Left lobe of liver (tissue), 2 donors: ENCODE measurements around the gene CRTC3. TPM values are rescaled to one million over a fixed set of nuclear protein-coding genes. Genes with fewer than 3 reads are reported as not detected.
A peak's percentile ranks its signal among the peaks of the same experiment; 100 is the strongest.
"Not testable (repeated sequence)": the region's sequence is repeated elsewhere in the genome, so short reads cannot be mapped to it uniquely, and the experiment has no call there.

ENCODE experiments used
- ATAC-seq: fragments of 200-7000 bp; cut with Tn5 transposase; one replicate; pipeline ENCODE4 v1.9.1; 2020; ENCODE audit warnings: mild to moderate bottlenecking, moderate library complexity
- DNase-seq: peaks from one replicate; pipeline ENCODE4 v3.0.0-alpha.2; 2020; ENCODE audit warnings: low spot score
- total RNA-seq: library from RNA; stranded (reverse); gene quantifications from one replicate; pipeline ENCODE4 v1.2.1, GENCODE V29; 2021
- donor health status: DM: no; HTN: no; CAD: no; lungs with moderate emphysema.
- donor health status: DM: no; HTN: yes; CAD: no.

CRTC3 gene
- total RNA-seq: 14.7 TPM

GRCh38 chr15:90529371-90530249 lies at the start of gene CRTC3:
CRTC3 (plus strand) TSS chr15:90529923; CDS start chr15:90530072, 149 bp downstream.
- peak; percentile 95 for ATAC-seq
- peak; percentile 69 for DNase-seq

GRCh38 chr15:90481023-90481422 lies 48.7 kb upstream of the CRTC3 start:
- DNase-seq (no peak), ATAC-seq (no peak)

GRCh38 chr15:90482124-90483011 lies 47.4 kb upstream of the CRTC3 start:
- ATAC-seq: peak; percentile 80
- DNase-seq: no peak

- DNase-seq (no peak), ATAC-seq (no peak)
Observed at GRCh38 chr15:90483012-90483307, 46.8 kb upstream of the CRTC3 start.

- DNase-seq (no peak), ATAC-seq (no peak)
Observed at GRCh38 chr15:90483637-90484036, 46.1 kb upstream of the CRTC3 start.

- ATAC-seq: no peak
- DNase-seq: no peak
Observed at GRCh38 chr15:90487186-90487585, 42.5 kb upstream of the CRTC3 start.

GRCh38 chr15:90489514-90489913 lies 40.2 kb upstream of the CRTC3 start:
- DNase-seq: no peak
- no peak for ATAC-seq

- ATAC-seq (no peak), DNase-seq (no peak)
Observed at GRCh38 chr15:90489944-90490343, 39.8 kb upstream of the CRTC3 start.

GRCh38 chr15:90493647-90494046 lies 36.1 kb upstream of the CRTC3 start:
- DNase-seq (no peak), ATAC-seq (no peak)

- no peak for DNase-seq
- ATAC-seq: no peak
Observed at GRCh38 chr15:90495067-90495466, 34.7 kb upstream of the CRTC3 start.

GRCh38 chr15:90496791-90497190 lies 32.9 kb upstream of the CRTC3 start:
- ATAC-seq (no peak), DNase-seq (no peak)

GRCh38 chr15:90497376-90497775 lies 32.3 kb upstream of the CRTC3 start:
- DNase-seq (no peak), ATAC-seq (no peak)

GRCh38 chr15:90497912-90498311 lies 31.8 kb upstream of the CRTC3 start:
- DNase-seq (no peak), ATAC-seq (no peak)

- ATAC-seq (no peak), DNase-seq (no peak)
Observed at GRCh38 chr15:90500171-90500570, 29.6 kb upstream of the CRTC3 start.

- DNase-seq: no peak
- no peak for ATAC-seq
Observed at GRCh38 chr15:90501898-90502297, 27.8 kb upstream of the CRTC3 start.

GRCh38 chr15:90510781-90511180 lies 18.9 kb upstream of the CRTC3 start:
- not testable (repeated sequence) for ATAC-seq, DNase-seq

GRCh38 chr15:90511211-90511618 lies 18.5 kb upstream of the CRTC3 start:
- DNase-seq, ATAC-seq: not testable (repeated sequence)

- ATAC-seq: no peak
Observed at GRCh38 chr15:90512276-90512675, 17.4 kb upstream of the CRTC3 start.

GRCh38 chr15:90512981-90513380 lies 16.7 kb upstream of the CRTC3 start:
- DNase-seq: no peak
- ATAC-seq: no peak

More at GRCh38 chr15:90512276-90512675, 17.4 kb upstream of the CRTC3 start:
- no peak for DNase-seq

GRCh38 chr15:90513448-90513847 lies 16.3 kb upstream of the CRTC3 start:
- DNase-seq (no peak), ATAC-seq (no peak)

GRCh38 chr15:90513893-90514292 lies 15.8 kb upstream of the CRTC3 start:
- not testable (repeated sequence) for DNase-seq, ATAC-seq

GRCh38 chr15:90519688-90520087 lies 10.0 kb upstream of the CRTC3 start:
- no peak for ATAC-seq
- DNase-seq: no peak
